Thyroid gland (tissue), 4 donors: Measurements from ENCODE around the gene JAKMIP1. TPM values are rescaled to one million over a fixed set of nuclear protein-coding genes. Genes with fewer than 3 reads are reported as not detected.
A peak's percentile ranks its signal among the peaks of the same experiment; 100 is the strongest.

Experiments used
- DNase-seq, 2 donors: peaks; one replicate each; pipeline ENCODE4 v3.0.0-alpha.2; 2019
- H3K27ac ChIP-seq, 3 donors: fragments of 200-600 bp; sonication (generic); 1 replicate in 2 of 3; 2 replicates in 1 of 3; pipeline ENCODE4 v1.5.1; 2016 to 2019; ENCODE audit warnings: mild to moderate bottlenecking in 1 of 3, moderate library complexity in 1 of 3
- H3K27me3 ChIP-seq: fragments of 200-600 bp; sonication (generic); one replicate; pipeline ENCODE4 v1.5.1; 2019
- H3K36me3 ChIP-seq, 2 donors: fragments of 200-600 bp; sonication (generic); one replicate each; pipeline ENCODE4 v1.5.1; 2016 to 2019
- H3K4me1 ChIP-seq, 2 donors: fragments of 200-600 bp; sonication (generic); one replicate each; pipeline ENCODE4 v1.5.1; 2017 to 2019
- H3K4me3 ChIP-seq, 3 donors: fragments of 200-600 bp; sonication (generic); replicated peaks in 1 of 3; 1 replicate in 2 of 3; 2 replicates in 1 of 3; pipeline ENCODE4 v1.5.1; 2016; ENCODE audit warnings: mild to moderate bottlenecking in 1 of 3
- H3K9me3 ChIP-seq: fragments of 200-600 bp; sonication (generic); one replicate; pipeline ENCODE4 v1.5.1; 2017
- CTCF ChIP-seq, 6 experiments: fragments of 200-600 bp in 3 of 6; fragments of 450-650 bp in 3 of 6; sonication (generic) in 3 of 6; IDR thresholded peaks; one replicate each; pipeline ENCODE4 v1.5.1; 2016 to 2019; ENCODE audit warnings: antibody characterized with exemption in 6 of 6, mild to moderate bottlenecking in 2 of 6, inconsistent platforms in 1 of 6, moderate library complexity in 1 of 6
- POLR2A ChIP-seq, 2 donors: fragments of 450-650 bp; IDR thresholded peaks; one replicate each; pipeline ENCODE4 v1.6.1; 2017; ENCODE audit warnings: antibody characterized with exemption in 2 of 2, mild to moderate bottlenecking in 2 of 2, moderate library complexity in 1 of 2
- WGBS, 2 donors: methylation state at CpG; one replicate each; pipeline ENCODE4 v1.1.5; 2017; 5-methylcytosine and 5-hydroxymethylcytosine counted together
- intact Hi-C: fragments of 100-400 bp; cut with DNase I; formaldehyde crosslinking; loops from one replicate; pipeline ENCODE4 v1.15.1; 2023
- total RNA-seq, 4 donors: library from RNA; depleted of rRNA; stranded (reverse); fragments of >200 nt; gene quantifications; one replicate each; pipeline ENCODE4 v1.2.3, GENCODE V29; 2016

Gene JAKMIP1
- total RNA-seq, 4 donors from 2014 or later = 0.67 to 1.9 (median 1.1) TPM

- Histone ChIP-seq H3K36me3 (no peaks in the 10 kb centered on the region), H3K27me3 (no peaks in the 10 kb centered on the region), H3K9me3 (no peaks in the 10 kb centered on the region), H3K4me3 (no peak overlapping the region), H3K27ac (peak overlapping the region in 1 of 3 donors; percentile 0), H3K4me1 (peaks cover 0 to 16% of the 10 kb centered on the region in 2 donors)
- 83 to 88% methylated on average over 12 to 14 of the region's 16 CpGs for WGBS, 2 donors
- TF ChIP-seq CTCF (IDR thresholded peaks at IDR 0.05) = no peak
- TF ChIP-seq POLR2A (IDR thresholded peaks at IDR 0.05) = no peak
- intact Hi-C loops = no loop called here
- DNase-seq = no peak
These were observed 146.0 kb downstream of the JAKMIP1 start for GRCh38 chr4:6054162-6054922.

- H3K4me3 ChIP-seq = no peak overlapping the region
- H3K9me3 ChIP-seq = no peaks in the 10 kb centered on the region
- WGBS, 2 donors = 64 to 67% methylated on average over 6 of the region's 6 CpGs
- peak overlapping the region in 2 of 3 donors; percentile 3 to 41 for H3K27ac ChIP-seq
- TF ChIP-seq POLR2A (IDR thresholded peaks at IDR 0.05) = no peak
- H3K27me3 ChIP-seq = no peaks in the 10 kb centered on the region
- H3K4me1 ChIP-seq = peaks cover 0 to 16% of the 10 kb centered on the region in 2 donors
- DNase-seq = peak; percentile 57 to 59
- H3K36me3 ChIP-seq = no peaks in the 10 kb centered on the region
- intact Hi-C loops = no loop called here
These were observed 147.7 kb downstream of the JAKMIP1 start for GRCh38 chr4:6052679-6053078.

GRCh38 chr4:6050551-6050950 is 149.8 kb downstream of the JAKMIP1 start:
- no peak for DNase-seq
- no peaks in the 10 kb centered on the region for H3K9me3 ChIP-seq
- intact Hi-C loops = no loop called here
- peaks cover 0 to 16% of the 10 kb centered on the region in 2 donors for H3K4me1 ChIP-seq
- TF ChIP-seq POLR2A (IDR thresholded peaks at IDR 0.05) = no peak
- TF ChIP-seq CTCF (IDR thresholded peaks at IDR 0.05) = no peak
- H3K27me3 ChIP-seq = no peaks in the 10 kb centered on the region
- no peak overlapping the region for H3K4me3 ChIP-seq
- H3K36me3 ChIP-seq = no peaks in the 10 kb centered on the region
- WGBS, 2 donors = 74 to 77% methylated on average over 17 of the region's 17 CpGs
- no peak overlapping the region for H3K27ac ChIP-seq

DNA sequence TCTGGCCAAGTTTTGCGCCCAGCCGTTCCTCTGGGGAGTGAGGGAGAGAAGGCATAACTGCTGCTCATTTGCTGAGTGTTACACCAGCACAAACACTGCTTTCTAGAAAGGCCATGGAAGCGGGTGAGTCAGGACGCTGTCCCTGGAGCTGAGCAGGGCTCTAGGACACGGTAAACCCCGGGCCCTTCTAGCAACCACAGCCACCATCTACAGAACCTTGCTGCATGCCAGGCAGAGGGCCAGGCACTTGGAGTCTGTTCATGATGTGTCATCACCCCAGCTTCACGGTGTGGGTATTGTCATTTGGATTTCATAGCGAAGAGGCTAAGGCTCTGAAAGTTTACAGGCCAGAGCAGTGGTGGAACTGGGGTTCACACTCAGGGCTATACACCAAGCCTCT is 150.4 kb downstream of the JAKMIP1 start:
- no peaks in the 10 kb centered on the region for H3K36me3 ChIP-seq
- 83 to 90% methylated on average over 7 to 8 of the region's 8 CpGs for WGBS, 2 donors
- no peaks in the 10 kb centered on the region for H3K9me3 ChIP-seq
- TF ChIP-seq POLR2A (IDR thresholded peaks at IDR 0.05) = no peak
- TF ChIP-seq CTCF (IDR thresholded peaks at IDR 0.05) = no peak
- H3K4me3 ChIP-seq = no peak overlapping the region
- H3K27me3 ChIP-seq = no peaks in the 10 kb centered on the region
- no peak for DNase-seq
- intact Hi-C loops = no loop called here
- no peak overlapping the region for H3K27ac ChIP-seq
- peaks cover 0 to 16% of the 10 kb centered on the region in 2 donors for H3K4me1 ChIP-seq

DNA sequence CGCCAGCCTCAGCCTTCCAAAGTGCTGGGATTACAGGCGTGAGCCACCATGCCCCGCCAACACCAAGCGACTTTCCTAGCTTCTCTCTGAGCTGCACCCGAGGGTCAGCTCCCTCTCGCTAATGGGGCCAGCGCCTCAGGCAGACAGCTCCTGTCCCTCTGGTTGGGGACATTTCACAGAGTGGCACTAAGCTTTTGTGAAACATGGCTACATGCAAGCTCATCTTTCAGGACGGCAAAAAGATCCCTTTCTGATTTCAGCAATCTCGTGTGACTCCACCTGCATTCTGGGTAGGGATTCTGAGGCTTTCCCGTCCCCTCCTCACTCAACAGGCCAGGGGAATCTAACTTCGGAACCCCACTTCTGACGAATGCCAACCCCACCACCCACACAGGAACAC is 151.1 kb downstream of the JAKMIP1 start:
- no peaks in the 10 kb centered on the region for H3K27me3 ChIP-seq
- peaks cover 0 to 16% of the 10 kb centered on the region in 2 donors for H3K4me1 ChIP-seq
- H3K4me3 ChIP-seq = no peak overlapping the region
- H3K27ac ChIP-seq = no peak overlapping the region
- no peaks in the 10 kb centered on the region for H3K9me3 ChIP-seq
- DNase-seq = no peak
- 91 to 95% methylated on average over 12 of the region's 12 CpGs for WGBS, 2 donors
- intact Hi-C loops = no loop called here
- no peaks in the 10 kb centered on the region for H3K36me3 ChIP-seq
- TF ChIP-seq POLR2A (IDR thresholded peaks at IDR 0.05) = no peak
- TF ChIP-seq CTCF (IDR thresholded peaks at IDR 0.05) = no peak
